NCI-H82 treated with DMSO at 0.1 percent for 48 hours (cell line): ENCODE measurements around the gene FBXO47.

Experiments
- DNase-seq: peaks from one replicate; lab custom pipeline; 2025; ENCODE audit not compliant: unreplicated experiment; lab: John Stamatoyannopoulos, UW

FBXO47 gene

GRCh38 chr17:38905375-38905774 is 61.8 kb downstream of the FBXO47 start:
- DNase-seq = no peak

- no peak for DNase-seq
Observed at GRCh38 chr17:38904892-38905291, 62.3 kb downstream of the FBXO47 start.

GRCh38 chr17:38903404-38903803 is 63.8 kb downstream of the FBXO47 start:
- DNase-seq = no peak

GRCh38 chr17:38900978-38901656 is 66.1 kb downstream of the FBXO47 start:
- DNase-seq = no peak

- DNase-seq = no peak
Observed at GRCh38 chr17:38899421-38899820, 67.8 kb downstream of the FBXO47 start.

GRCh38 chr17:38898812-38899348 is 68.3 kb downstream of the FBXO47 start:
- no peak for DNase-seq

- no peak for DNase-seq
Observed at GRCh38 chr17:38898291-38898679, 68.9 kb downstream of the FBXO47 start.

GRCh38 chr17:38897671-38898290 is 69.4 kb downstream of the FBXO47 start:
- DNase-seq = no peak

- DNase-seq = no peak
Observed at GRCh38 chr17:38897176-38897575, 70.0 kb downstream of the FBXO47 start.

GRCh38 chr17:38896346-38896954 is 70.8 kb downstream of the FBXO47 start:
- DNase-seq = no peak

GRCh38 chr17:38894276-38894675 is 72.9 kb downstream of the FBXO47 start:
- no peak for DNase-seq

- no peak for DNase-seq
Observed at GRCh38 chr17:38893607-38894006, 73.6 kb downstream of the FBXO47 start.

GRCh38 chr17:38893113-38893512 is 74.1 kb downstream of the FBXO47 start:
- DNase-seq = no peak

- DNase-seq = no peak
Observed at GRCh38 chr17:38892620-38893019, 74.6 kb downstream of the FBXO47 start.

- no peak for DNase-seq
Observed at GRCh38 chr17:38892083-38892482, 75.1 kb downstream of the FBXO47 start.

GRCh38 chr17:38891441-38891840 is 75.8 kb downstream of the FBXO47 start:
- DNase-seq = no peak

- no peak for DNase-seq
Observed at GRCh38 chr17:38890410-38890746, 76.8 kb downstream of the FBXO47 start.

- no peak for DNase-seq
Observed at GRCh38 chr17:38889745-38890409, 77.3 kb downstream of the FBXO47 start.

GRCh38 chr17:38888842-38889241 is 78.4 kb downstream of the FBXO47 start:
- DNase-seq = no peak

- DNase-seq = no peak
Observed at GRCh38 chr17:38886643-38887010, 80.6 kb downstream of the FBXO47 start.
